Measurements from ENCODE around the gene LCP2.

DNA sequence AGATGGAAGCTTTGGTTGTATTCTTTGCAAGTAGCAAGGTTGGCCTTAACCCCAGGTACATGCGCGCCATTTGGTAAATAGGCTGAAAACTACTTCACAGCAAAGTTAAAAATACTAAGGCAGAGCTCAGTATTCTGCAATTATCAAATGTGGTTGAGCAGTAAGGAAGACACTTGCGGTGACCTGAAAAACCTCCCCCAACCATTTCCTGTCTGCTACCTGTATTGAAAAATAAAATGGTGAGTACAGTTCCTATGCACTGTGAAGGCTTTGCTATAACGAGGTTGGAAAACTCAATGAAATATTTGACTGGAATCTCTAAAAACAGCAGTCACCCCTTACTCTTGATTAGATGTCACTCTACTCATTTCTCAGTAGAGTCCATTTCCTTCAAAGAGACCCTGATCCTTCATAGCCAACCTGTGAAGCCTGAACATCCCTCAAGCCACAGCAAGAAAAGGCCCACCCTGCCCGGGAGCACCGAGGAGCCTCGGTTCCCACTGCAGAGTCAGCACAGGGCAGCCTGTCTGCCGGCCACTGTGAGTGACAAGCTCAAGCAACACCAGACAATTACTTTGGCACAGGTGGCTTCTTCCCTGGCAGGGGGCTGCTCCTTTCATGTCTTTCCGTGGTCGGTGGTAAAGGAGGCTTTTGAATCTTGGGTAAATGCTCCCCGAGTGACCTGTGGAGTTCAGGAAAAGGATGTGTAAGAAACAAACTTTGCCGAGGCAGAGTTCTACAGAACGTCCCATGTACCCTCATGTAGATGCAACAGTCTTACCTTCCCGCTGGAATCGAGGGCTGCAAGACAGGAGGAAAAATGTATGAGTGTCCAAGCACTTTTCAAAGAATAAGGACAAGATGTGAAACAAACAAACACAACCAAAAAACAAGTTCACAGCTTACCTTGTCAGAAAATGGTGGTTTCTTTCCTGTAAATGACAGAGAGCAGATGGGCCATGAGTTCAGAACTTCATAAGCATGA, 35.2 kb downstream of the LCP2 start:
- TF ChIP-seq TEAD4 (CRISPR knock-in tag; IDR thresholded peaks at IDR 0.05) (no peak), CREM (CRISPR knock-in tag; IDR thresholded peaks at IDR 0.05) (no peak)
- TF ChIP-seq, protein P1, sequence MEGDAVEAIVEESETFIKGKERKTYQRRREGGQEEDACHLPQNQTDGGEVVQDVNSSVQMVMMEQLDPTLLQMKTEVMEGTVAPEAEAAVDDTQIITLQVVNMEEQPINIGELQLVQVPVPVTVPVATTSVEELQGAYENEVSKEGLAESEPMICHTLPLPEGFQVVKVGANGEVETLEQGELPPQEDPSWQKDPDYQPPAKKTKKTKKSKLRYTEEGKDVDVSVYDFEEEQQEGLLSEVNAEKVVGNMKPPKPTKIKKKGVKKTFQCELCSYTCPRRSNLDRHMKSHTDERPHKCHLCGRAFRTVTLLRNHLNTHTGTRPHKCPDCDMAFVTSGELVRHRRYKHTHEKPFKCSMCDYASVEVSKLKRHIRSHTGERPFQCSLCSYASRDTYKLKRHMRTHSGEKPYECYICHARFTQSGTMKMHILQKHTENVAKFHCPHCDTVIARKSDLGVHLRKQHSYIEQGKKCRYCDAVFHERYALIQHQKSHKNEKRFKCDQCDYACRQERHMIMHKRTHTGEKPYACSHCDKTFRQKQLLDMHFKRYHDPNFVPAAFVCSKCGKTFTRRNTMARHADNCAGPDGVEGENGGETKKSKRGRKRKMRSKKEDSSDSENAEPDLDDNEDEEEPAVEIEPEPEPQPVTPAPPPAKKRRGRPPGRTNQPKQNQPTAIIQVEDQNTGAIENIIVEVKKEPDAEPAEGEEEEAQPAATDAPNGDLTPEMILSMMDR (IDR thresholded peaks at IDR 0.05): no peak
- TF ChIP-seq, protein P2, sequence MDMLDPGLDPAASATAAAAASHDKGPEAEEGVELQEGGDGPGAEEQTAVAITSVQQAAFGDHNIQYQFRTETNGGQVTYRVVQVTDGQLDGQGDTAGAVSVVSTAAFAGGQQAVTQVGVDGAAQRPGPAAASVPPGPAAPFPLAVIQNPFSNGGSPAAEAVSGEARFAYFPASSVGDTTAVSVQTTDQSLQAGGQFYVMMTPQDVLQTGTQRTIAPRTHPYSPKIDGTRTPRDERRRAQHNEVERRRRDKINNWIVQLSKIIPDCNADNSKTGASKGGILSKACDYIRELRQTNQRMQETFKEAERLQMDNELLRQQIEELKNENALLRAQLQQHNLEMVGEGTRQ (CRISPR knock-in tag; IDR thresholded peaks at IDR 0.05): no peak

All from WTC11 (cell line).